Thoracic aorta (tissue), 2 donors: ENCODE results near the gene EXOC4. TPM values are rescaled to one million over a fixed set of nuclear protein-coding genes. Genes with fewer than 3 reads are reported as not detected.

Experiments
- ATAC-seq: fragments of 150-250 bp; one replicate; pipeline ENCODE4 v1.8.0; 2017; ENCODE audit warnings: low read depth; ENCODE audit not compliant: insufficient number of reproducible peaks, low FRiP score
- DNase-seq: peaks from one replicate; pipeline ENCODE4 v3.0.0-alpha.2; 2020; ENCODE audit warnings: low spot score
- H3K27ac ChIP-seq, 2 donors: fragments of 200-600 bp; sonication (generic); 1 replicate in 1 of 2; 2 replicates in 1 of 2; pipeline ENCODE4 v1.5.1; 2016; ENCODE audit warnings: mild to moderate bottlenecking in 2 of 2, moderate library complexity in 2 of 2
- H3K27me3 ChIP-seq: fragments of 200-600 bp; sonication (generic); replicated peaks from 2 replicates; pipeline ENCODE4 v1.6.0; 2016; ENCODE audit warnings: mild to moderate bottlenecking; ENCODE audit not compliant: insufficient read depth
- H3K36me3 ChIP-seq: fragments of 200-600 bp; sonication (generic); one replicate; pipeline ENCODE4 v1.5.1; 2016
- H3K4me1 ChIP-seq, 2 donors: fragments of 200-600 bp; sonication (generic); 1 replicate in 1 of 2; 2 replicates in 1 of 2; pipeline versions ENCODE4 v1.5.1 to v1.6.0; 2016; ENCODE audit warnings: low read depth in 2 of 2, mild to moderate bottlenecking in 1 of 2; ENCODE audit not compliant: control insufficient read depth in 1 of 2
- H3K4me3 ChIP-seq: fragments of 200-600 bp; sonication (generic); 2 replicates; pipeline ENCODE4 v1.5.1; 2016; ENCODE audit warnings: mild to moderate bottlenecking
- H3K9me3 ChIP-seq: fragments of 200-600 bp; sonication (generic); 2 replicates; pipeline ENCODE4 v1.5.1; 2016
- total RNA-seq, 2 donors: library from RNA; depleted of rRNA; stranded (reverse); fragments of >200 nt; gene quantifications; one replicate each; pipeline versions ENCODE4 v1.1.0 to v1.2.3, GENCODE V29; 2016
- TF ChIP-seq, protein P1 (sequence below): fragments of 200-600 bp; sonication (generic); IDR thresholded peaks from one replicate; pipeline ENCODE4 v1.5.1; 2019; ENCODE audit warnings: antibody characterized with exemption

Gene EXOC4
- total RNA-seq, 2 donors from 2014 or later = 65.3 to 72.8 TPM

DNA sequence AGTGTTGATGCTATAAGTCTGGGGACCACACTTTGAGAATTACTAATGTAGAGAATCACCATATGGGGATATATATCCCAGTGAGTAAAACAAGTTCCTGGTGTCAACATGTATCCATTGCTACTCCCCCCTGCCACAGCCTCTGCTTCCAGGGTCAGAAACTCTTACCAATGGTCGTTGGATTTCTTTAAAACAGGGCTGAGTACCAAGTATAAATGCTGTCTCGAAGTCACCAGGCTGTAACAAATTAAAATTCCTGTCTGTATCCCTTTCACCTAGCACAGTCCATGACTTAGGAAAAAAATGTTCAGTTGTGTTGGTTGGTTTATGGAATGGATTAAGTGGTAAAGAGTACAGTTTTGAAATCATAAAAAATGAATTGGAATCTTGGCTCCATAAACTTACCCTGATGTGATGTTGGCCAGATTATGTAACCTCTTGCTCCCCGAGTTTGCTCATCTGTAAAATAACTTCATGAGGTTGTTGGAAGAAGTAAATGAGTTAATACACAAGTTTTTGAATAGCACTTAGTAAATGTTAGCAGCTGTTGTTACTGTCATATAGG is 510.3 kb downstream of the EXOC4 start:
- DNase-seq (no peak), ATAC-seq (no peak)
- no peak overlapping the region for H3K4me3 ChIP-seq
- no peaks in the 10 kb centered on the region for H3K27me3 ChIP-seq
- no peaks in the 10 kb centered on the region for H3K36me3 ChIP-seq
- H3K27ac ChIP-seq = no peak overlapping the region
- no peaks in the 10 kb centered on the region for H3K9me3 ChIP-seq
- TF ChIP-seq, protein P1, sequence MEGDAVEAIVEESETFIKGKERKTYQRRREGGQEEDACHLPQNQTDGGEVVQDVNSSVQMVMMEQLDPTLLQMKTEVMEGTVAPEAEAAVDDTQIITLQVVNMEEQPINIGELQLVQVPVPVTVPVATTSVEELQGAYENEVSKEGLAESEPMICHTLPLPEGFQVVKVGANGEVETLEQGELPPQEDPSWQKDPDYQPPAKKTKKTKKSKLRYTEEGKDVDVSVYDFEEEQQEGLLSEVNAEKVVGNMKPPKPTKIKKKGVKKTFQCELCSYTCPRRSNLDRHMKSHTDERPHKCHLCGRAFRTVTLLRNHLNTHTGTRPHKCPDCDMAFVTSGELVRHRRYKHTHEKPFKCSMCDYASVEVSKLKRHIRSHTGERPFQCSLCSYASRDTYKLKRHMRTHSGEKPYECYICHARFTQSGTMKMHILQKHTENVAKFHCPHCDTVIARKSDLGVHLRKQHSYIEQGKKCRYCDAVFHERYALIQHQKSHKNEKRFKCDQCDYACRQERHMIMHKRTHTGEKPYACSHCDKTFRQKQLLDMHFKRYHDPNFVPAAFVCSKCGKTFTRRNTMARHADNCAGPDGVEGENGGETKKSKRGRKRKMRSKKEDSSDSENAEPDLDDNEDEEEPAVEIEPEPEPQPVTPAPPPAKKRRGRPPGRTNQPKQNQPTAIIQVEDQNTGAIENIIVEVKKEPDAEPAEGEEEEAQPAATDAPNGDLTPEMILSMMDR = no peak
- H3K4me1 ChIP-seq = no peaks in the 10 kb centered on the region

DNA sequence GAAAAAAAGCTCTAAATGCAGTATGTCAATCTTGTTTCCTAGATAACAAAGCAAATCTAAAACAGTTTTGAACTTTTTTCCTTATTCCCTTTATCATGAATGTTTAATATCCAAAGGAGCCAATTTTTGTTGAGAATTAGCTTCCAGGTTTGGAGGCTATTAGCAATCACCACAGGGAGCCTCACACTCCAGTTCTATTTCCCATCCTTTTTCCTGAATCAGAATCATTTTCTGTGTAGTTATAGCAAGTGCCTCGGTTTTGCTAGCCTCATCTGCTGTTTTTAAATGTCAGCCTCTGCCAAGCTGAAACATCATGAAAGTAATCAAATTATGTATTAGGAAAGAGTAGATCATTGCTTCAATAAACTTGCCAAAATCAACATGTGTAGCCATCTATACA is 516.8 kb downstream of the EXOC4 start:
- TF ChIP-seq, protein P1 = no peak
- no peak for DNase-seq
- ATAC-seq = no peak
- no peaks in the 10 kb centered on the region for H3K9me3 ChIP-seq
- H3K27ac ChIP-seq = no peak overlapping the region
- H3K4me1 ChIP-seq = no peaks in the 10 kb centered on the region
- no peak overlapping the region for H3K4me3 ChIP-seq
- H3K27me3 ChIP-seq = no peaks in the 10 kb centered on the region
- H3K36me3 ChIP-seq = no peaks in the 10 kb centered on the region

DNA sequence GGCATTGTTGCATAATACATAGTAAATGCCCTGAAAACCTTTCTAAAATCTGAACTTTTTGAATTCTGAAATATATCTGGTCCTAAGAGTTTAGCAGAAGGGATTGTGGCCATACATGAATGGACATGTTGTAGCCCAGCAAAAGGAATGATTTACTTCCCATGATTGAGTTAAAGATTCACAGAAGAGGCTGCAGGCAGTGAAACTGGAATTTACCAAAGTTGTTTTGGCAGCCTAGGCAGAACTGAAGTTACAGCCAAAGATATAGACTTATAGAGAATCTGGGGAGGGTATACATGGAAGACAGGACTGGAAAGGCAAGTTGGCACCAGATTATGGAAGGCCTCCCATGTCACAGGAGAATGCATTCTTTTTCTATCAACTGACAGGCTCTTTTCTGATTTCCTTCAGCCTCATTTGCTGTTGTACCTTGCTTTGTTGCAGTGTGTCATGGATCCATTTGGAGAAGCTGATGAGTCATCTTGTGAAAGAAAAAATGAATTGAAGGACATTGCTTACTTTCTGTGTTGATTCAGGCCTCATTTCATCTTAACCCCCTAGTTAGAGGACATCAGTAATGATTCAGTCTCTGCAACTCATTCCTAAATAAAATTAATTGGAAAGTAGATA is 518.1 kb downstream of the EXOC4 start:
- H3K36me3 ChIP-seq = no peaks in the 10 kb centered on the region
- TF ChIP-seq, protein P1 = no peak
- no peak overlapping the region for H3K27ac ChIP-seq
- DNase-seq (no peak), ATAC-seq (no peak)
- no peaks in the 10 kb centered on the region for H3K4me1 ChIP-seq
- no peaks in the 10 kb centered on the region for H3K27me3 ChIP-seq
- H3K4me3 ChIP-seq = no peak overlapping the region
- H3K9me3 ChIP-seq = no peaks in the 10 kb centered on the region

DNA sequence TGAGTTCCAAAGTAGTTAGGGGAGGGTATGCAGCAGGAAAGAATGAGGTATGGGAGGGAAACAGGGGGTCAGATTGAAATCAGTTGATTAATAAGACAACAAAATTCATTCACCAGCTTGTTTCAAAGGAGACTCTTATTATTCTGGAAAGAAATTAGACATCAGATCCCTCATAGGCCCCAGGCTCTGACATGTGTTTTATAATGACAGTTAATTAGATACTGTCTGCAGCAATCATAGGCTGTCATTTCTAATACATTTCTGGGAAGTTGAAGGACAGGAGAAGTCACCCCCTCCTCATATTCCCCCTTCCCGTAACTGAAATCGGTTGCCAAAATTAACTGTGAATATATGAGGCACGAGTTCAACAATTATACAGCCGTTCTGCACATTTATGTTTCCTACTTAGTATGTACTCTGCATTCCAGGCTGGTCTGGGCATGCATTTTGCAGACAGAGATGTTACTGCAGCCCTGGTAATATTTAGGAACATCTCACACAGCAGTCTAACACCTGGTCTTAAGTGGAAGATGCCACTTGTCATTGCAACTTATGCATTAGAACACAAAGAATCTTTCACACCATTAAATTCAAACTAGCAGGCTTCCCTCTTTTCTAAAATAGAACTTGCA is 519.0 kb downstream of the EXOC4 start:
- Histone ChIP-seq H3K27me3 (no peaks in the 10 kb centered on the region), H3K4me1 (no peaks in the 10 kb centered on the region), H3K36me3 (no peaks in the 10 kb centered on the region), H3K9me3 (no peaks in the 10 kb centered on the region), H3K4me3 (no peak overlapping the region), H3K27ac (no peak overlapping the region)
- DNase-seq (no peak), ATAC-seq (no peak)
- TF ChIP-seq, protein P1 = no peak

DNA sequence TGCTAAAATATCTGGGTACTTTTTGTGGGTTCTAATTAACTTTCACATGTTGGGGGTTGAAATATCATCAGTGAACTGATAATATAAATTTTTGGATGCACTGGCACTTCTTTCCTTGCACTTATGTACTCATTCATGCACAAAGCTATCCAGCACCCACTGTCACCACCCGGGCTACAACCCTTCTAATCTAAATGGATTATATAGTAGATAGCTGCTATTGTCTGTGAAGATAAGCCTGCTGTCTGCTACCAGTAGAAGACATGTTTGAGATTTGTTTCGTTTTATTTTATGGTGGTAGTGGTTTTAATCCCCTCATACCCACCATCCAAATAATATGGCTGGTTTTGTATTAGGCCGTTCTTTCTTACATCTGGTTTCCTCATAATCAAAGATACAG is 520.7 kb downstream of the EXOC4 start:
- H3K27ac ChIP-seq = no peak overlapping the region
- DNase-seq (no peak), ATAC-seq (no peak)
- H3K27me3 ChIP-seq = no peaks in the 10 kb centered on the region
- no peaks in the 10 kb centered on the region for H3K36me3 ChIP-seq
- H3K4me1 ChIP-seq = no peaks in the 10 kb centered on the region
- no peaks in the 10 kb centered on the region for H3K9me3 ChIP-seq
- TF ChIP-seq, protein P1 = no peak
- no peak overlapping the region for H3K4me3 ChIP-seq
